HL-60/S4 treated with phorbol 12-myristate 13-acetate at 8.2 ng/mL for 4 days and 3 days (cell line): ENCODE measurements around the gene SLC23A1.
"Not testable (repeated sequence)": the region's sequence is repeated elsewhere in the genome, so short reads cannot be mapped to it uniquely, and the experiment has no call there.

ENCODE experiments used
- in situ Hi-C: fragments of 300-500 bp; cut with MboI; formaldehyde crosslinking; loops from 2 replicates; pipeline ENCODE4 v1.15.0; 2022; ENCODE audit warnings: low sequenced_read_pairs

Gene SLC23A1

DNA sequence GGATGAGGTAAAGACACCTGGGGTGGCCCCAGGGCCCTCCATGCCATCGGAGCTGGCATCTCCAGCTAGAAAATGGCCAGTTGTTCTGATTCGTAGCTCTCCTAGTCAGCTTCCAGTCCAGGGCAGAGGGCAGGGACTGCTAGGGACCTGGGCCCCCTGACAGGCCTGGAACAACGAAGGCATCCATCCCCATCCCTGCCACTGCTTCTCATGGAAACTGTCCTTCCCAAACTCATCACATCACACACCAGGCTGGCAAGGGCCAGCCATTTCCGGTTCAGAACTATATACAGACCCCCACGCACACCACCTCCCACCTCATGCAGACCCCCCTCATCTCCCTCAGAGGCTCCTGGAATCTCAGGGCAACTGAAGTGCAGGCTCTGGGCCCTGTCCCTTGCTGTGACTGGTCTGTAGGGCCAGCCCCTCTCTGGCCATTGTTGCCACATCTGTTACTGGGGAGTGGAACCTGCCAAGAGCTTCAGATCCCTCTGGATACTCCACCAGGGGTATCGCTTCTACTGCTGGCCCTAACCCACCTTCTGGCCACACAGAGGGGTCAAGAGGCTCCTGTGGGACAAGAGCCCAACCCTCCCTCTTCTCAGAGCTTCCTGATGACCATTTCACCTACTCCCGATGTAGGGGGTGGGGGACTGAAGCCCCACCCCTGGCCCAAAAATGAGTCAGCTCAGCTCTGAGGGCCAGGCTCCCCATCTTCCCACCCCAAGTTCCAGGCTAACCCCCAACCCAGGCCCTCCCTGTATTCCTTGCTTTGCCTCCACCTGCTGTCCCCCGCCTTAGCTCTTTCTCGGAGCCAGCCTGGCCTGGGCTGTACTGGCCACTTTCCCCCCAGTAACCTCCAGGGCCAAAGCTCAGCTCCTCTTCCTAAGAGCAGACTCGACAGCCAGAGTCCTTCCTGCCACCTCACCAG, 7.8 kb upstream of the SLC23A1 start:
- in situ Hi-C loops = no loop called here

DNA sequence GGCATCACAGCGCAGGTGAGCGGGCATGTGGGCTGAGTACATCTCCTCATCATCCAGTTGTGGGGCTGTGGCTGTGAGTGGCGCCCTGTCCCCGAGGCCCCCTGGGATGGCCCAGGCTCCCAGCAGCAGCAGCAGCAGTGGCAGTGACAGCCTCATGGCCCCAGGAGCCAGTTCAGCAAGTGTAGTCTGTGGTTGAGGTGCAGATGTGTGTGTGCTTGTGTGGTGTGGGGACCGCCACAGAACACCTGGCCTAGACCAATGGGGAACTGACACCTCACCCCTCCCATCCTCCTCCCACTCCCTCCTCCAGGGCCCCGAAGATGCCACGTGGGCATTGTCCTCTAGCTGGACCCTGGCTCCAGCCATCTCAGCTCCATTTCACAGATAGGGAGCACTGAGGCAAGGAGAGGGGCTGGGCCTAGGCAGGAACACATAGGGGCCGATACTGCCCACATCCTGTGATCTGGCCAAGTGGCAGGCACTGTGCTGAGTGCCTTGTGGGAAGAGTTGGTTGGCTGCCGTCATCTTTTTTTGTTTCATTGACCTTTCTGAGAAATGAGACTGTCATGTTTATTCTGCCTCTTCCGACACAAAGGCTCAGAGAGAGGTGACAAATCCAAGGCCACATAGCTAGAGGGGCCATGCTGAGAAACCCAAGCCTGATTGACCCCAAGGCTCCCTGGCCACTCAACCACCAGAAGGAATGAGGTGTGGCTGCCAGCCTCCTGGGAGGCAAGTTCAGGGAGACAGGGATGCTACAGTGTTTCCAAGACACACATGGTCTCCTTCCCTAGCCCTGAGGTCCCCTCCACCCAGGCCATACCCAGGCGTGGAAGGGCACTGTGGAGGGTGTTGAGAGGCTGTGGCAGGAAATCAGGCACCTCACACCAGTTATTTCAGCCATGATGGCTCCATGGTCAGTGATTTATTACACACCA, 6.9 kb upstream of the SLC23A1 start, which contains the start of gene MZB1:
TSS of gene MZB1 (minus strand) at position 213 of the 938 bp plus-strand sequence. CDS start at position 156, 57 bp downstream.
- in situ Hi-C loops = no loop called here

GRCh38 chr5:139388198-139388821, 5.2 kb upstream of the SLC23A1 start:
- in situ Hi-C loops = no loop called here

DNA sequence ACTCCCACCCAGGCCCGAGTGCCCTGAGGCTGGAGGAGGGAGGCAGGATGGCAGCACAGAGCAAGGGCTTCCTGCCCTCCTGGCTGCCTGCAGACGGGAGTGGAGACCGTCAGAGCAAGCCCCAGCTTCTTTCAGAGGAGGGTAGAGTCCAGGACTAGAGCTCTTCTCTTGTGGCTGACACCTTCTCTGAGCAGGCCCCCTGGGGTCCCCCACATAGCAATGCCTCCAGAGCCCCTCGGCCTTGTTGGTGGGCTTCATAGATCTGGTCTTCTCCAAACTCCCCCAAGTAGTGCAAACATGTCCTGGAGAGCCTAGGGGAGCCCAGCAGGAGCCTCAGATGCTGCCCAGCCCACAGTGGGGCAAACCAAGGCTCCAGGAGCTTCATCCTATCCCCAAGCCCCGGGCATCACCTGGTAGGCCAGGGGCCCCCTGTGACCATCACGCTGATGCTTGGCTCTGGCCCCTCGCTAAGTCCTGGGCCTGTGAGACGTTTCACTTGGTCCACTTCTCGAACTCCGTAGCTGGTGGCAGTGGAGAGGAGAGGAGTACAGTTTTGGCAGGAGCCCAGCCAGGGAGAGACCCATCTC, 4.6 kb upstream of the SLC23A1 start:
- in situ Hi-C loops = no loop called here

DNA sequence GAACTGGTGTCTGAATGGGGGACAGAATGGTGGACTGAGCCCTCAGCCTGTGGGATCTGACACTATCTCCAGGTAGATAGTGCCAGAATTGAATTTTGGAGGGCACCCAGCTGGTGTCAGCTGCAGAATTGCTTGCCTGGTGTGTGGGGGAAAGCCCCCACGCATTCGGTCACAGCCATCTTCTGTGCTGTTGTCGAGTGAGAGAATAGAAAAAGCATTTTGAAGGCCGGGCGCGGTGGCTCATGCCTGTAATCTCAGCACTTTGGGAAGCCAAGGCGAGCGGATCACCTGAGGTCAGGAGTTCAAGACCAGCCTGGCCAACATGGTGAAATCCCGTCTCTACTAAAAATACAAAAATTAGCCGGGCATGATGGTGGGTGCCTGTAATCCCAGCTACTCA, 3.9 kb upstream of the SLC23A1 start:
- in situ Hi-C loops = not testable (repeated sequence)

DNA sequence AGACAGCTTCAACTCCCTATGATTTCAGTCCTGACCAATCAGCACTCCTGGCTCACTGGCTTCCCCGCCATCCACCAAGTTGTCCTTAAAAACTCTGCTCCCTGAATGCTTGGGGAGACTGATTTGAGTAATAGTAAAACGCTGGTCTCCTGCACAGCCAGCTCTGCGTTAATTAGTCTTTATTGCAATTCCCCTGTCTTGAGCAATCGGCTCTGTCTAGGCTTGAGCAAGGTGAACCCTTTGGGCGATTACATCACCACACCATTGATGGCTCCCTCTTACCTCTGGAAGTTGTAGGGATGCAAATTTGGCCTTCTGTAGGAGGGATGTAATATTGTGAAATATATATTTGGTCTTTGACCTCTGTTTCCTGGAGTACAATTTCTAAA, 2.9 kb upstream of the SLC23A1 start:
- in situ Hi-C loops = no loop called here

DNA sequence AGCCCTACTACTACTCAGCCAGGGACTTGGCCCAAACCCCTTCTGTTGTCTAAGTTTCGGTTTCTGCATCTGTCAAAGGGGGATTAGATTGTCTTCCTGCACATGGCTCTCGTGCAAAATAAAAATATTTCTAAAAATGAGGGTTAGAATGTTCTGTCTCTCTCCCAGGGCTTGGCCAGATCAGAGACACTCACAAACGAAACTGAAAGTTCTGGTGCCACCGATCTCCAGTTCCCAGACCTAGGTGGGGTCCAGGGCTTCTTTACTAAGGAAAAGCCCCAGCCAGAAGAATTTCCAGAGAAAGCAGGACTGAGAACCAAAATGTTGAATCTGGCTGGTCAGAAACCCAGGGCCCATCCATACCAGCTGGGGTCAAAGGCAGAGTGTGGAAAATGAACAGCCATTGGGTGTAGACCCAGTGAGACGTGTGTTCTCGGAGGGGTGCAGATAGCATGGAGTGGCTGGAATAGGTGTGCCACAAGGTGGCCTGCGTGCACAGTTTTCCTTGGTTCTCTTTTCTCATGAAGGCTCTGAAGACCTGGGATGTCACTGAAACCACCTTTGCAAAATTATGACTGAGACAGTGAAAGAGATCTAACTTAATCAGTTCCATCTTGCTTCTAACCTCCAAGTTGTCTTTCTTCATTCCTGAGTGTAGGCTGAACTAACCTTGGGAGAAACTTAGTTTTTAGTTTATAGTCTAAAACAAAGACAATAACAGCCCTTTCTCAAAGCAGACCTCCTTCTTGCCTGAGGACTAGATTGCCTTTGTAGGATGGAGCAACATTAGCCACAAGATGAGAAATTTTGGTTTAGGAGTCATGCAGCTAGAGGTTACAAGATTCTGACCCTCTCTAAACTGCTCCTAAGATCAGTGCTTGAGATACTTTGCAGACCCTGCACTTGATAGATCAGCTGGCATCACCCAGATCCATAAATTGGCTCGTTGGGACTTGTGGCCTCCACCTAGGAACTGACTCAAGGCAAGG, 2.3 kb upstream of the SLC23A1 start:
- in situ Hi-C loops = no loop called here

- in situ Hi-C loops = no loop called here
Measured at GRCh38 chr5:139384591-139385051, 1.5 kb upstream of the SLC23A1 start.

DNA sequence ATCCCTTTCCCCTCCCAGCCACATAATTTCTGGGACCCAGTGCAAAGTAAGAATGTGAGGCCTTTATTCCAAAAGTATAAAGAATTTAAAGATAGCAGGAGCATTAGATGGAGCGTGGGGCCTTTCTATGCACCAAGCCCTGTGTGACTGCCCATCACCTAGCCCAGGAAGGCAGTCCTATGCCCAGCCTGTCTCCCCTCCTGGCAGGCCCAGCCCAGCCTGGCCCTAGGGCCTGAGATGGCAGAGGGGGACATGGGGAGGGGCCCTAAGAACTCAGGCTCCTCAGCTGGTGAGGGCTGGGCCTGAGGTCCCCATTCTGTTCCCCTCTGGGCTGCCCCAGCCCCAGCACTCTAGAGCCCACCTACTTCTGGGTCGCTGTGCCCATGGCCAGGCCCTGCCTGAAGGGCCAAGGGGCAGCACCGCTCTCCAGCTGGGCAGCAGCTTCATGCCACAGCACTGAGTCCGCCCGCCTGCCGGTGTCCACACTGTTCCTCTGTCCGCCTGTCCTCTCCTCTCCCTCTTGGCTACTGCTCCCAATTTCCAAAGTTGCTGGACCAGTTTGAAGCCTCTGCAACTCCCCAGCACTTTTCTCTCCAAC, 995 bp upstream of the SLC23A1 start:
- in situ Hi-C loops = no loop called here

DNA sequence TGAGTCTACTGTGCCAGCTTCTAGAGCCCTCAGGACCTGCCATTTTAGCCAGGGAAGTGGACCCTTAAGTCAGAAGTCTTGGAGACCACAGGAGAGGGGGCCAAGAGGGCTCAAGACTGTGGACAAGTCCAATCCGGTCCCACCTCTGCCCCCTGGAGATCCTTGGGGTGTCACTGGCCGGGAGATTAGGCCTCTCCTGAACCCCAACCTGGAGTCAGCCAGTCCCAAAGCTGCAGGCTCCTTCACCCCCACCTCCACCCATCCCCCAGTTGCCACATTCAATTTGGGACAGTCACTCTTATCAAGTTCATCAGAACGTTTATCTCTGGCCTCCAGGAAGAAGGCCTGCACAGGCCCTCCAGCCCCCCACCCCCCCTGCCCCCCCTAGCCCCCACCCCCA, 290 bp downstream of the SLC23A1 start:
- in situ Hi-C loops = no loop called here

DNA sequence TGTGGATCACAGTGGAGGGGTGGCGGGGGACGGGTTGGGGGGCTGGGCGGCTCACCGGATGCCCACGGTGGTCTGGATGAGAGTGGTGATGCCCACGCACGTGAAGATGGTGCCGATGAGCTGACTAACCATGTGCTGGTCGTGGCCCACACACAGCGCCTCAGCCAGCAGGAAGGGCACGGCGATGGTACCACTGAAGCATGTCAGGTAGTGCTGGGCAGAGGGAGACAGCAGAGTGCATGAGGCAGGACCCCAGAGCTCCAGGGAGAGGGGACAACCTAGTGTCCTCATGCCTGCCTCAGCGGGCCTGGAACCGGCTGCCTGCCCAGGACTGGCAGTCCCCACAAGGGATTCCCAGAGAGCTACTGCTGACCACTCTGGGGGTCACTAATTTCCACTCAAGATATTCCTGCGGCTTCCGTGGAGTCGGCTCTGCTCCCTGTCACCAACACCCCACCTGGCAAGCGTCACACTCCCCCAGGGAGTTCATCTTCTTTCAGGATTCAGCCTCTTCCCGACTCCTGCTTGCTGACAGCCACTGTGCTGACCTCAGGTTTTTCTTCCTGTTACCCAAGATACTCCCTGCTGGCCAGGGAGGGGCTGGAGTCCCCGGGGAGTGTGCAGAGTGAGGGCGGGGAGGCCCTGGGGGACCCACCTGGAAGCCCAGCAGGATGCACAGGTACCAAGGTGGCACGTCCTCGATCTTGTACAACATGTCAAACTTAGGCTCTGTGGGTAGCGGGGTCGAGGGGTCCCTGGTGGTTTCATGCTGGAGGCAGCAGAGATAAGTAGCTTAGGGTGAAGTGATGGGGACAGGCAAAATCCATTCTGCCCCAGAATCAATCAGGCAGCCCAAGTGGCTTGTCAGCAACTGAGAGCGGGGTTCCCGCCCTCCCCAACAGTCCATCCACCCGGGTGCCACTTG, 998 bp downstream of the SLC23A1 start:
- in situ Hi-C loops = no loop called here

DNA sequence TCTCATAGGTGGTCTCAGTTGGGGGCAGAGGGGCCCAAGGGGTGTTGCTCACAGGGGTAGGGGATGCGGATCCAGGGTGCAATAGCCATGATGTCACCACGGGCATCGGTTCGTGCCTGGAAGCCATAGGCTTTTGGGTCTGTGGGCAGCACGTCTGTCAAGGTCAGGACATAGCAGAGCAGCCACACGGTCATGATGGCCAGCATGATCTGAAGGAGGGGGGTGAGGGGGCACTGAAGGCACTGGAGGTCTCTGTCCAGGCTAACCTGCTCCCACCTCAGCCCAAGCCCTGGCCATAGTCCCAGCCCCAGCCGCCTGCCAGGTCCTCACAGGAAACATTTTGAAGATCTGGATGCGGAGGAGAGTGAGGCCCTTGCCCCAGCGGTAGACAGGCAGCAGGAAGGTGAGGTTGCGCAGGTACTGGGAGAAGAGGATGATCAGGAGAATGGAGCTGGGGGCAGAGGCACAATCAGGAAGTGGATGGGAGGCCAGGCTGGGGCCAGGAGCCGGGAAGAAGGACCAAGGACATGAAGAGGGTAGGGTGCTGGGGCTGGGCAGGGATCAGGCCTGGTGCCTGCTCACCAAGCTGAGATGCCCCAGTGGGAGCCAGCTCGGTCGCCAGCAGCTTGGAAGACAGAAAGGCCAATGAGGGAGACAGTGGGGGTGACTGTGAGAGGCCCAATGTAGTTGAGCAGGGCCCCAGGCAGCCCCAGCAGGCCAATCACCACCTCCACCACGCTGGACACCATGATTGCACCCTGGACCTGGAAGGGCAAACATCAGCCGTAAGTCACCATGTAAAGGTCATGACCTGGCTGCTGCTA, 3.3 kb downstream of the SLC23A1 start:
- in situ Hi-C loops = no loop called here

DNA sequence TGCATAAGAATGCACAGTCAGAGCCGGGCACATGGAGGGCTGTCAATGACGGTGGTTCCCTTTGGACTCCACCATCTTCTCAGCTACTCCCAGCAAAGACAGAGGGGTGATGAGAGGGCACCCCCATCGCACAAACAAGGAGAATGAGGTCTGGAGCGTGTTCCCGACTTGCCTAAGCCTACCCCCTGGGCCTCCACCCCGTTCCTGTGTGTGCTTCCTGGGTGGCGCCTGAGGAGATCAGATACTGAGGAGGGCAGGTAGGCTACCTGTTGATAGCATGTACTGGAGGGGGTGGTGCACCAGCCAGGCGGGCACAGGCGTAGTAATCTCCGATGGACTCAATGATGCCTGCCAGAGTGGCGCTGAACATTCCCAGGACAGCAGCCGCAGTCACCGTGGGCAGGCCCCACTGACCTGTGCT, 4.1 kb downstream of the SLC23A1 start:
- in situ Hi-C loops = no loop called here

GRCh38 chr5:139378101-139378825, 4.8 kb downstream of the SLC23A1 start:
- in situ Hi-C loops = no loop called here

- in situ Hi-C loops = no loop called here
Measured at GRCh38 chr5:139377226-139377625, 5.9 kb downstream of the SLC23A1 start.

DNA sequence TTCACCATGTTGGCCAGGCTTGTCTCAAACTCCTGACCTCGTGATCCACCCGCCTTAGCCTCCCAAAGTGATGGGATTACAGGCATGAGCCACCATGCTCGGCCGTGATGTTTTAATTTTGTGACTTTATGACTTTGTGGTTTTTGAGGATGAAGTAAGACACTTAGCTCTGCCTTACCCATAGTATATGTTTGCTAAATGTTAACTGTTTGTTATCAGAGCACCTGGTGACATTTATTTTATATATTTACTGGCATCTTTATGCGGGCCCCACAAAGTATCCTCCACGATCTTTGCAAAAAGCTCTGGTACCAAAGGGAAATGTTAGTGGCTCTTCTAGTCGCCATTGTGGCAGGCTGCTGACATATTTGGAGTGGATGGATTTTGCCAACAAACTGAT, 6.7 kb downstream of the SLC23A1 start:
- in situ Hi-C loops = no loop called here
